H9 (cell line): Measurements from ENCODE around the gene PRPF40B. TPM values are rescaled to one million over a fixed set of nuclear protein-coding genes. Genes with fewer than 3 reads are reported as not detected.

Experiments used
- DNase-seq: peaks from one replicate; pipeline ENCODE4 v3.0.0-alpha.2; 2017
- H2AFZ ChIP-seq: one replicate; pipeline ENCODE4 v1.6.1; 2013; ENCODE audit warnings: mild to moderate bottlenecking, low read length, control low read depth, moderate library complexity
- H2AK5ac ChIP-seq: 2 replicates; pipeline ENCODE4 v1.6.1; 2013; ENCODE audit warnings: low read length, control low read depth, mixed read lengths; ENCODE audit not compliant: insufficient read length
- H2BK120ac ChIP-seq: one replicate; pipeline ENCODE4 v1.6.1; 2013; ENCODE audit warnings: low read depth, mild to moderate bottlenecking, low read length, control low read depth, inconsistent platforms; ENCODE audit not compliant: poor library complexity, severe bottlenecking
- H2BK12ac ChIP-seq: 2 replicates; pipeline ENCODE4 v1.6.1; 2013; ENCODE audit warnings: low read length, control low read depth, mixed read lengths, low read depth; ENCODE audit not compliant: insufficient read length
- H2BK15ac ChIP-seq: 2 replicates; pipeline ENCODE4 v1.6.1; 2013; ENCODE audit warnings: low read depth, low read length, control low read depth
- H2BK20ac ChIP-seq: one replicate; pipeline ENCODE4 v1.6.1; 2013; ENCODE audit warnings: low read depth, mild to moderate bottlenecking, low read length, control low read depth, inconsistent platforms; ENCODE audit not compliant: poor library complexity, severe bottlenecking
- H2BK5ac ChIP-seq: 2 replicates; pipeline ENCODE4 v1.6.1; 2013; ENCODE audit warnings: low read length, control low read depth, mixed read lengths; ENCODE audit not compliant: insufficient read length
- H3K14ac ChIP-seq: 2 replicates; pipeline ENCODE4 v1.6.1; 2013; ENCODE audit warnings: low read length, control low read depth; ENCODE audit not compliant: insufficient read depth
- H3K18ac ChIP-seq: 2 replicates; pipeline ENCODE4 v1.6.1; 2013; ENCODE audit warnings: low read depth, mild to moderate bottlenecking, mixed read lengths, low read length, control low read depth; ENCODE audit not compliant: insufficient read length
- H3K23ac ChIP-seq: 2 replicates; pipeline ENCODE4 v1.6.1; 2013; ENCODE audit warnings: low read length, control low read depth, mixed read lengths, low read depth; ENCODE audit not compliant: insufficient read length
- H3K23me2 ChIP-seq: 2 replicates; pipeline ENCODE4 v1.6.1; 2013; ENCODE audit warnings: low read depth, mild to moderate bottlenecking, mixed read lengths, low read length, control low read depth; ENCODE audit not compliant: insufficient read length, poor library complexity, severe bottlenecking
- H3K27ac ChIP-seq: 2 replicates; pipeline ENCODE4 v1.5.1; 2013; ENCODE audit warnings: low read length, control low read depth, mixed read lengths, low read depth; ENCODE audit not compliant: insufficient read length
- H3K27me3 ChIP-seq: 2 replicates; pipeline ENCODE4 v1.6.1; 2013; ENCODE audit warnings: low read length, control low read depth, inconsistent platforms; ENCODE audit not compliant: insufficient read depth
- H3K4ac ChIP-seq: 2 replicates; pipeline ENCODE4 v1.6.1; 2013; ENCODE audit warnings: low read depth, mild to moderate bottlenecking, control low read depth, inconsistent platforms, low read length, moderate library complexity
- H3K4me1 ChIP-seq: 2 replicates; pipeline ENCODE4 v1.6.1; 2013; ENCODE audit warnings: low read length, control low read depth, inconsistent platforms; ENCODE audit not compliant: insufficient read depth
- H3K4me2 ChIP-seq: 2 replicates; pipeline ENCODE4 v1.6.1; 2013; ENCODE audit warnings: low read length, control low read depth, mixed read lengths; ENCODE audit not compliant: insufficient read length, insufficient read depth
- H3K56ac ChIP-seq: 2 replicates; pipeline ENCODE4 v1.6.1; 2013; ENCODE audit warnings: low read depth, mild to moderate bottlenecking, mixed read lengths, low read length, control low read depth; ENCODE audit not compliant: insufficient read length
- H3K79me1 ChIP-seq: 2 replicates; pipeline ENCODE4 v1.6.1; 2013; ENCODE audit warnings: low read depth, mild to moderate bottlenecking, moderate library complexity, low read length, control low read depth, inconsistent platforms; ENCODE audit not compliant: insufficient read depth, poor library complexity, severe bottlenecking
- H3K79me2 ChIP-seq: 2 replicates; pipeline ENCODE4 v1.6.1; 2013; ENCODE audit warnings: low read length, control low read depth, inconsistent platforms; ENCODE audit not compliant: insufficient read depth
- H3K9ac ChIP-seq: 2 replicates; pipeline ENCODE4 v1.6.1; 2013; ENCODE audit warnings: low read length, control low read depth, mixed read lengths; ENCODE audit not compliant: insufficient read length; ENCODE audit errors: extremely low read depth
- H3K9me3 ChIP-seq: one replicate; pipeline ENCODE4 v1.6.1; 2013; ENCODE audit warnings: low read depth, low read length, inconsistent platforms; ENCODE audit not compliant: control insufficient read depth
- H3T11ph ChIP-seq: one replicate; pipeline ENCODE4 v1.6.1; 2013; ENCODE audit warnings: mild to moderate bottlenecking, low read length, control low read depth, inconsistent platforms
- H4K20me1 ChIP-seq: one replicate; pipeline ENCODE4 v1.6.1; 2013; ENCODE audit not compliant: control insufficient read depth, insufficient read length, insufficient read depth
- H4K5ac ChIP-seq: 2 replicates; pipeline ENCODE4 v1.6.1; 2013; ENCODE audit warnings: low read depth, mild to moderate bottlenecking, mixed read lengths, low read length, control low read depth; ENCODE audit not compliant: insufficient read length
- H4K8ac ChIP-seq: replicated peaks from 2 replicates; pipeline ENCODE4 v1.6.1; 2013; ENCODE audit warnings: low read length, control low read depth, mixed read lengths, low read depth; ENCODE audit not compliant: insufficient read length
- H4K91ac ChIP-seq: 2 replicates; pipeline ENCODE4 v1.6.1; 2013; ENCODE audit warnings: low read depth, mild to moderate bottlenecking, moderate library complexity, mixed read lengths, low read length, control low read depth; ENCODE audit not compliant: insufficient read length
- H3K27ac Mint-ChIP-seq, 3 experiments: 2 replicates in 2 of 3; 3 replicates in 1 of 3; pipeline ENCODE4 v1.8.0; 2020 to 2021; ENCODE audit warnings: mixed read lengths in 3 of 3, mild to moderate bottlenecking in 1 of 3, moderate library complexity in 1 of 3
- H3K27me3 Mint-ChIP-seq: 2 replicates; pipeline ENCODE4 v1.8.0; 2021; ENCODE audit warnings: low read depth, mild to moderate bottlenecking, moderate library complexity, mixed read lengths
- H3K36me3 Mint-ChIP-seq, 3 experiments: 2 replicates in 2 of 3; 3 replicates in 1 of 3; pipeline ENCODE4 v1.8.0; 2020 to 2021; ENCODE audit warnings: low read depth in 3 of 3, mixed read lengths in 3 of 3; ENCODE audit not compliant: insufficient read depth in 1 of 3
- H3K4me1 Mint-ChIP-seq, 2 experiments: 2 replicates each; pipeline ENCODE4 v1.8.0; 2020; ENCODE audit warnings: mixed read lengths in 2 of 2
- H3K4me3 Mint-ChIP-seq, 2 experiments: 2 replicates in 1 of 2; 3 replicates in 1 of 2; pipeline ENCODE4 v1.8.0; 2020 to 2021; ENCODE audit warnings: mild to moderate bottlenecking in 2 of 2, mixed read lengths in 2 of 2, moderate library complexity in 1 of 2
- H3K9me3 Mint-ChIP-seq, 2 experiments: 2 replicates in 1 of 2; 3 replicates in 1 of 2; pipeline ENCODE4 v1.8.0; 2020; ENCODE audit warnings: mild to moderate bottlenecking in 2 of 2, mixed read lengths in 2 of 2, moderate library complexity in 1 of 2
- WGBS: extraction: QIAGEN DNeasy Blood & Tissue Kit; methylation state at CpG from one replicate; pipeline ENCODE4 v1.1.7; 2013; ENCODE audit warnings: missing lambda C conversion rate, low lambda C conversion rate, mixed read lengths; ENCODE audit not compliant: insufficient read length; ENCODE audit errors: extremely low coverage; 5-methylcytosine and 5-hydroxymethylcytosine counted together
- total RNA-seq: library from RNA; stranded (reverse); gene quantifications from 2 replicates; pipeline ENCODE4 v1.2.1, GENCODE V29; 2021
- TF ChIP-seq, protein P1 (sequence below): fragments of 200-600 bp; sonication (generic); conservative IDR thresholded peaks from 3 replicates; pipeline ENCODE4 v1.8.0; 2021; ENCODE audit warnings: antibody characterized with exemption, mild to moderate bottlenecking

PRPF40B gene
- total RNA-seq, 1 experiment from 2014 or later = 19.0 TPM

DNA sequence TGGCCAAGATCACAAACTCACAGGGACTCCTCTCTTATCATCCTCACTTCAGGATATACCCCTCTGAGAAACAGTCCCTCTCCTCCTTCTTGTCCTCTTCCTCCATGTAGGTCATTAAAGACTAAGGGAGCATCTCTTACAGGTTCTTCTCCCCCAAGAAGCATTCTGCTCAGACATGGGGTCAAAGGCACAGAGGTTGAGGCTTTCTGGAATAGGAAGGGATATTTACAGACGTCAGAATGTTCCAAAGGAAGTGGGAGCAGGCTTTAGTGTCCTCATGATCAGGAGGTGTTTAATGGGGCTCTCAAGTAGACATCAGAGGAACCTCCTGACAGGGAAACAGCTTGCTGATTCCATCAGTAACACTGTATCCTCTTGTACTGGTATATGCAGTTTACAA, 36.4 kb downstream of the PRPF40B start:
- H3K27me3 Mint-ChIP-seq = no peaks in the 10 kb centered on the region
- no peak overlapping the region for H2BK120ac ChIP-seq
- peaks cover 28 to 53% (median 33%) of the 10 kb centered on the region in 3 experiments; a peak in 6 of 7 replicates for H3K36me3 Mint-ChIP-seq
- no peak overlapping the region for H4K8ac ChIP-seq
- no peak overlapping the region for H3K18ac ChIP-seq
- no peak overlapping the region for H3K27ac ChIP-seq
- no peak overlapping the region for H3K14ac ChIP-seq
- no peaks in the 10 kb centered on the region for H3K27me3 ChIP-seq
- peaks cover 7 to 14% of the 10 kb centered on the region in 2 experiments for H3K4me1 Mint-ChIP-seq
- H2BK5ac ChIP-seq = no peak overlapping the region
- no peak overlapping the region for H3K4me2 ChIP-seq
- no peak for DNase-seq
- no peak overlapping the region for H3K9ac ChIP-seq
- no peak overlapping the region for H2AFZ ChIP-seq
- no peak overlapping the region for H2BK15ac ChIP-seq
- no peak overlapping the region for H2BK12ac ChIP-seq
- no peaks in the 10 kb centered on the region for H3K79me1 ChIP-seq
- WGBS = no CpG with 5 or more reads among the region's 1 CpG
- no peak overlapping the region for H3T11ph ChIP-seq
- H4K91ac ChIP-seq = no peak overlapping the region
- no peaks in the 10 kb centered on the region for H4K20me1 ChIP-seq
- H3K27ac Mint-ChIP-seq = no peak overlapping the region
- H4K5ac ChIP-seq = no peak overlapping the region
- H3K4me3 Mint-ChIP-seq = no peak overlapping the region
- no peaks in the 10 kb centered on the region for H3K23me2 ChIP-seq
- no peak overlapping the region for H2AK5ac ChIP-seq
- H3K23ac ChIP-seq = no peak overlapping the region
- H3K9me3 ChIP-seq = no peaks in the 10 kb centered on the region
- TF ChIP-seq, protein P1, sequence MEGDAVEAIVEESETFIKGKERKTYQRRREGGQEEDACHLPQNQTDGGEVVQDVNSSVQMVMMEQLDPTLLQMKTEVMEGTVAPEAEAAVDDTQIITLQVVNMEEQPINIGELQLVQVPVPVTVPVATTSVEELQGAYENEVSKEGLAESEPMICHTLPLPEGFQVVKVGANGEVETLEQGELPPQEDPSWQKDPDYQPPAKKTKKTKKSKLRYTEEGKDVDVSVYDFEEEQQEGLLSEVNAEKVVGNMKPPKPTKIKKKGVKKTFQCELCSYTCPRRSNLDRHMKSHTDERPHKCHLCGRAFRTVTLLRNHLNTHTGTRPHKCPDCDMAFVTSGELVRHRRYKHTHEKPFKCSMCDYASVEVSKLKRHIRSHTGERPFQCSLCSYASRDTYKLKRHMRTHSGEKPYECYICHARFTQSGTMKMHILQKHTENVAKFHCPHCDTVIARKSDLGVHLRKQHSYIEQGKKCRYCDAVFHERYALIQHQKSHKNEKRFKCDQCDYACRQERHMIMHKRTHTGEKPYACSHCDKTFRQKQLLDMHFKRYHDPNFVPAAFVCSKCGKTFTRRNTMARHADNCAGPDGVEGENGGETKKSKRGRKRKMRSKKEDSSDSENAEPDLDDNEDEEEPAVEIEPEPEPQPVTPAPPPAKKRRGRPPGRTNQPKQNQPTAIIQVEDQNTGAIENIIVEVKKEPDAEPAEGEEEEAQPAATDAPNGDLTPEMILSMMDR = no peak
- H3K79me2 ChIP-seq = no peaks in the 10 kb centered on the region
- H3K4me1 ChIP-seq = peaks cover 6% of the 10 kb centered on the region; the same call in 1 of the 2 replicates
- no peak overlapping the region for H3K4ac ChIP-seq
- no peak overlapping the region for H3K56ac ChIP-seq
- H3K9me3 Mint-ChIP-seq = no peaks in the 10 kb centered on the region
- no peak overlapping the region for H2BK20ac ChIP-seq
